ENCODE results near the gene ARID1B.
"Not testable (repeated sequence)": the region's sequence is repeated elsewhere in the genome, so short reads cannot be mapped to it uniquely, and the experiment has no call there.

The ARID1B gene

GRCh38 chr6:157128235-157128775 is 351.1 kb downstream of the ARID1B start:
- DNase-seq (ENCODE audit: low read depth in 2 of 2), result no peak

- DNase-seq (ENCODE audit: low read depth in 2 of 2), result no peak
Measured at GRCh38 chr6:157131250-157131649, 354.1 kb downstream of the ARID1B start.

- DNase-seq (ENCODE audit: low read depth in 2 of 2), result no peak
Measured at GRCh38 chr6:157133856-157134255, 356.7 kb downstream of the ARID1B start.

- DNase-seq (ENCODE audit: low read depth in 2 of 2), result no peak
Measured at GRCh38 chr6:157134402-157135047, 357.3 kb downstream of the ARID1B start.

GRCh38 chr6:157135691-157136090 is 358.5 kb downstream of the ARID1B start:
- no peak for DNase-seq (ENCODE audit: low read depth in 2 of 2)

GRCh38 chr6:157137501-157137900 is 360.3 kb downstream of the ARID1B start:
- no peak for DNase-seq (ENCODE audit: low read depth in 2 of 2)

GRCh38 chr6:157139054-157139708 is 362.0 kb downstream of the ARID1B start:
- DNase-seq (ENCODE audit: low read depth in 2 of 2), result no peak

GRCh38 chr6:157143171-157143889 is 366.2 kb downstream of the ARID1B start:
- peak in 1 of 2 donors; percentile 14 for DNase-seq (ENCODE audit: low read depth in 2 of 2)

GRCh38 chr6:157143890-157144798 is 367.0 kb downstream of the ARID1B start:
- DNase-seq (ENCODE audit: low read depth in 2 of 2), result no peak

GRCh38 chr6:157144859-157145568 is 367.8 kb downstream of the ARID1B start:
- no peak for DNase-seq (ENCODE audit: low read depth in 2 of 2)

GRCh38 chr6:157145656-157146285 is 368.6 kb downstream of the ARID1B start:
- DNase-seq (ENCODE audit: low read depth in 2 of 2), result no peak

- not testable (repeated sequence) for DNase-seq (ENCODE audit: low read depth in 2 of 2)
Measured at GRCh38 chr6:157147054-157148026, 370.2 kb downstream of the ARID1B start.

GRCh38 chr6:157148391-157149323 is 371.5 kb downstream of the ARID1B start:
- no peak for DNase-seq (ENCODE audit: low read depth in 2 of 2)

GRCh38 chr6:157150076-157150475 is 372.9 kb downstream of the ARID1B start:
- no peak for DNase-seq (ENCODE audit: low read depth in 2 of 2)

- DNase-seq (ENCODE audit: low read depth in 2 of 2), result no peak
Measured at GRCh38 chr6:157151029-157151428, 373.9 kb downstream of the ARID1B start.

- no peak for DNase-seq (ENCODE audit: low read depth in 2 of 2)
Measured at GRCh38 chr6:157151989-157152388, 374.8 kb downstream of the ARID1B start.

- DNase-seq (ENCODE audit: low read depth in 2 of 2), result no peak
Measured at GRCh38 chr6:157152556-157152955, 375.4 kb downstream of the ARID1B start.

GRCh38 chr6:157155804-157156203 is 378.6 kb downstream of the ARID1B start:
- DNase-seq (ENCODE audit: low read depth in 2 of 2), result no peak

Data from stimulated activated CD8-positive, alpha-beta memory T cell treated with anti-CD3 and anti-CD28 coated beads, Interleukin-2, amount 100 ng/mL, for 1 hour (primary cell).